GM19463 (cell line): Measurements from ENCODE around the gene IL18.
"Not testable (repeated sequence)": the region's sequence is repeated elsewhere in the genome, so short reads cannot be mapped to it uniquely, and the experiment has no call there.

Source experiments
- ATAC-seq: cut with Tn5 transposase; IDR thresholded peaks from one replicate; pipeline ENCODE4 v1.9.1; 2021; ENCODE audit warnings: mild to moderate bottlenecking, moderate library complexity; ENCODE audit not compliant: unreplicated experiment

The IL18 gene

GRCh38 chr11:112172362-112172994 is 8.6 kb upstream of the IL18 start:
- ATAC-seq = peak; percentile 68

- ATAC-seq = no peak
Observed at GRCh38 chr11:112167145-112167544, 3.3 kb upstream of the IL18 start, which contains the start of gene TEX12. Gene TEX12, plus strand, starts transcription at chr11:112167372. Its CDS starts 1,897 bp downstream, at chr11:112169269.

- no peak for ATAC-seq
Observed at GRCh38 chr11:112166562-112166961, 2.7 kb upstream of the IL18 start.

- ATAC-seq = no peak
Observed at GRCh38 chr11:112165049-112165448, 1.2 kb upstream of the IL18 start.

- no peak for ATAC-seq
Observed at GRCh38 chr11:112162761-112163546, 940 bp downstream of the IL18 start.

- not testable (repeated sequence) for ATAC-seq
Observed at GRCh38 chr11:112162200-112162599, 1.7 kb downstream of the IL18 start.

GRCh38 chr11:112161012-112161411 is 2.9 kb downstream of the IL18 start:
- ATAC-seq = no peak

- no peak for ATAC-seq
Observed at GRCh38 chr11:112160091-112160848, 3.6 kb downstream of the IL18 start.

- ATAC-seq = no peak
Observed at GRCh38 chr11:112159098-112160065, 4.5 kb downstream of the IL18 start.

GRCh38 chr11:112156956-112157766 is 6.7 kb downstream of the IL18 start:
- ATAC-seq = no peak

- no peak for ATAC-seq
Observed at GRCh38 chr11:112156153-112156955, 7.5 kb downstream of the IL18 start.

- no peak for ATAC-seq
Observed at GRCh38 chr11:112150517-112150916, 13.4 kb downstream of the IL18 start.

GRCh38 chr11:112143597-112143996 is 20.3 kb downstream of the IL18 start:
- no peak for ATAC-seq

GRCh38 chr11:112134473-112134872 is 29.4 kb downstream of the IL18 start:
- ATAC-seq = no peak

- no peak for ATAC-seq
Observed at GRCh38 chr11:112132737-112133136, 31.2 kb downstream of the IL18 start.

- no peak for ATAC-seq
Observed at GRCh38 chr11:112129656-112130055, 34.2 kb downstream of the IL18 start.

- ATAC-seq = no peak
Observed at GRCh38 chr11:112128483-112129121, 35.3 kb downstream of the IL18 start.

GRCh38 chr11:112127056-112127455 is 36.8 kb downstream of the IL18 start:
- no peak for ATAC-seq
